HG03095 (cell line): ENCODE data around the gene LY6G5B.

ENCODE experiments used
- ATAC-seq: cut with Tn5 transposase; IDR thresholded peaks from one replicate; pipeline ENCODE4 v1.9.1; 2021; ENCODE audit warnings: moderate library complexity; ENCODE audit not compliant: unreplicated experiment

Gene LY6G5B

DNA sequence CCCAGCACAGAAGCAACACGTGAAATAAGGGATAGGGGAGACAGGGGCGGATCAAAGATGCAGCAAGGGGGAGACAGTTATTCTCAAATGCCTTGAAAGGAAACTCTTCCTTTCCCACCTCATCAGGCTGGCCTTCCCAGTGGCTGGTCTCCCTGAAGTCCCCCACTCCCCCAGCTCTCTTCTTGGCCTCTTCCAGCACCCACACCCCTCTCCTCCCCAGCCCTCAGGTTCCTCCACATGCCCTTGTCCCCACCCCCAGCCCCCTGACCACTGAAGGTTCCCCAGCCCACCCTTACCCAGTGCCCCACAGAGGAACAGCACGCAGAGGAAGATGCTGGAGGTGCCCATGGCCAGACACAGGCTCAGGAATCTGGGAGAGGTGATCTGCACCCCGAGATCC lies 43.7 kb downstream of the LY6G5B start:
- ATAC-seq: no peak

- no peak for ATAC-seq
Observed at GRCh38 chr6:31713991-31714684, 44.4 kb downstream of the LY6G5B start.

GRCh38 chr6:31715022-31715958 lies 45.5 kb downstream of the LY6G5B start, which contains the start of gene LY6G6D:
Gene LY6G6D, plus strand, starts transcription at chr6:31715348. Its CDS starts 8 bp downstream, at chr6:31715356.
- no peak for ATAC-seq

- no peak for ATAC-seq
Observed at GRCh38 chr6:31717499-31718222, 47.9 kb downstream of the LY6G5B start.

- no peak for ATAC-seq
Observed at GRCh38 chr6:31718265-31718664, 48.5 kb downstream of the LY6G5B start.

DNA sequence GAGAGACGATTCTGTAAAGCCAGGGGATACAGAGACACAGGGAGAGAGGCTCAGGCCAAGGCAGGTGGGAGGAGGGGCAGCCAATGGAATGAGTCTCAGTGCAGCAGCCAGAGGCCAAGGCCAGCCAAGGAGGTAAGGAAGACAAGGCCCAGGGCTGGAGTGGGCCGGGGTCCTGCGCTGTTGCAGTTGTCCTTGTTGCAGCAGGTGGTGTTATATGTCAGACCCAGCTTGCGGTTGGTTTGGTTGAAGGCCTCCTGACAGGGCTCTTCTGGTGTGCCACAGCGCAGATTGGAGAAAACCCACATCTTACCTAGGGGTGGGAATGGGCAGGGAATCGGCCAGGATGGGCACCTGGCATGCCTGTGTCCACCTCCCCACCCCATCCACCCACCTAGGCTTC lies 49.2 kb downstream of the LY6G5B start:
- no peak for ATAC-seq

DNA sequence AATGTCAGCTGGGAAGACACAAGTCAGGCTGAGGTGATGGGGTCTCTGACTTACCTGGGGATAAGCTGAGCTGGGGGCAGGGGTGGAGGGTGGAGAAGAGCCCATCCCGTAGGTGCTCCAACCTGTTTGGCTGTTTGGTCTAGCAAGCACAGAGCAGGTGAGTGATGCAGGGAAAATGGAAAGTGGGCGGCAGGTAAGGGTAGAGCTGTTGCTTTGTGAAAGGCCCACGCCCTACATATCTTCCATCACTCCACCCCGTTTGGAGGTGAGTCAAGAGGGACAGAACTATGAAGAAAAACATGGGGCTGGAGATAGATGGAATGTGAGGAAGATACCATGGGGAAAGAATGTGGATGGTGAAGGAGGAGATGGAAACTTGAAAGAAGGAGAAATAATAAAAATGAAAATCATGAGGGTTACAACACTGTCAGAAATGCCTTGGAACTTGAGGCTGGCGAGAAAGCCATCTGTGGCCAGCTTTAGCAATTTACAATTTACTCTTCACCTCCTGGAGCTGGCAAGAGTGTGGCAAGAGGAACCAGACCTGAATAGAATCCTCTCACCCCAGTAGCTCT lies 50.5 kb downstream of the LY6G5B start:
- no peak for ATAC-seq

- no peak for ATAC-seq
Observed at GRCh38 chr6:31721351-31722020, 51.7 kb downstream of the LY6G5B start, which contains the start of gene LY6G6C. Gene LY6G6C, minus strand, starts transcription at chr6:31721746. Its CDS starts 67 bp downstream, at chr6:31721679.

GRCh38 chr6:31722173-31722572 lies 52.4 kb downstream of the LY6G5B start:
- no peak for ATAC-seq
